ENCODE measurements around the gene LDHA.

The LDHA gene

GRCh38 chr11:18394275-18394927, at the start of gene LDHA:
Gene LDHA, plus strand, starts transcription at chr11:18394563. Its CDS starts 2,280 bp downstream, at chr11:18396843.
- peaks cover 4% of the 10 kb centered on the region for H3K27me3 Mint-ChIP-seq
- DNase-seq = peak; percentile 100
- peak within 1 kb of the TSS; percentile 96 for H3K4me3 Mint-ChIP-seq
- H3K27ac Mint-ChIP-seq = peak within 1 kb of the TSS; percentile 97
- H3K9me3 Mint-ChIP-seq = no peaks in the 10 kb centered on the region
- peaks cover 47% of the 10 kb centered on the region for H3K36me3 Mint-ChIP-seq (ENCODE audit: low read depth)
- peaks cover 75% of the 10 kb centered on the region for H3K4me1 Mint-ChIP-seq
- peak; percentile 77 for ATAC-seq

GRCh38 chr11:18347471-18348125, 46.8 kb upstream of the LDHA start:
- H3K27me3 Mint-ChIP-seq = no peaks in the 10 kb centered on the region
- DNase-seq (no peak), ATAC-seq (no peak)
- H3K4me3 Mint-ChIP-seq = no peak overlapping the region
- peaks cover 38% of the 10 kb centered on the region for H3K36me3 Mint-ChIP-seq (ENCODE audit: low read depth)
- H3K4me1 Mint-ChIP-seq = peaks cover 3% of the 10 kb centered on the region
- H3K9me3 Mint-ChIP-seq = no peaks in the 10 kb centered on the region
- no peak overlapping the region for H3K27ac Mint-ChIP-seq

DNA sequence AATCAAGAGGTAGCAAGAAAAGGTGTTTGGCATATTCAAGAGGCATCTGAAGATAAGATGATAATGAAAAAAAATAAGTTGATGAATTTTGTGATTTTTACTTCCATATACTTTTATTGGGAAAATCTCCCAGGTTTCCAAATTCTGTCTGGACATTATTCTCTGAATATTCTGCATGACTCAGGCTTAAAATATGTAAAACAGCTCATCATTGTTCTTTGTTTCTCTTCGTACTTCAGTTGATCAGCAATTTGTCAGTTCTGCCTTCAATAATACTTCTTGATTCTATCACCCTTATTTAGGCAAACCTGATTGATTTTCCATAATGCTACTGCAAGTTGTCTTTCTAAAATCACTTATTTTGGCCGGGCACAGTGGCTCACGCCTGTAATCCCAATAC, 41.8 kb upstream of the LDHA start:
- Mint-ChIP-seq H3K36me3 (ENCODE audit: low read depth) (peaks cover 43% of the 10 kb centered on the region), H3K4me3 (no peak overlapping the region), H3K27ac (no peak overlapping the region), H3K9me3 (no peaks in the 10 kb centered on the region), H3K27me3 (no peaks in the 10 kb centered on the region), H3K4me1 (peaks cover 3% of the 10 kb centered on the region)
- DNase-seq = no peak
- no peak for ATAC-seq

DNA sequence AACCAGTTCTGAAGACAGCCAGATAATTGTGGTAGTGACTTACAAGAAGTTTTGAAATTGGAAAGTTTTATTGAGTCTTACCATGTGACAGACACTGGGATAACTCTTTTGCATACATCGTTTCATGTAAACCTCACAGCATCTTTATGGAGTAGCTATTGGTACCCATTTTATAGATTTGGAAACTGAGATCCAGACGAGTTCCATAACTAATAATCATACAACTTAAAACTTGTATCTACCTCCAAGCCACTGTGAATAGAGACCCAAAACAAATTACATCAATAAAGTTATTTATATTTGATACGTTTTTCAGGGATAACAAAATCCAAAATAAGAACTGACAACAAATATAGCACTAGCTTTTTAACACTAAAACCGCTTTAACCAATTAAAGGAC, 35.7 kb upstream of the LDHA start:
- Mint-ChIP-seq H3K4me1 (no peaks in the 10 kb centered on the region), H3K27ac (no peak overlapping the region), H3K27me3 (no peaks in the 10 kb centered on the region), H3K36me3 (ENCODE audit: low read depth) (peaks cover 35% of the 10 kb centered on the region), H3K4me3 (no peak overlapping the region), H3K9me3 (no peaks in the 10 kb centered on the region)
- DNase-seq = no peak
- no peak for ATAC-seq

DNA sequence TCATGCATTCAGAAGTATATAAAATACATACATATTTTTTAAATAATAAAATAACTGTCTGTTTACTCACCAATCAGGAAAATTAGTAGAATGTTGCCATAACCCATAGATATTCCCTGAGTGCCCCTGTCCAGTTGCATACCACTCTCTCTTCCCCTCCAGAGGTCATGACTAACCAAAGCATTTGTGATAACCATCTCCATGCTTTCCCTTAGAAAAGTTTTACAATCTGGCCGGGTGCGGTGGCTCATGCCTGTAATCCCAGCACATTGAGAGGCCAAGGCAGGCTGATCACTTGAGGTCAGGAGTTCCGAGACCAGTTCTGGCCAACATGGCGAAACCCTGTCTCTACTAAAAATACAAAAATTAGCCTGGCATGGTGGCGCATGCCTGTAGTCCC, 33.2 kb upstream of the LDHA start:
- H3K4me1 Mint-ChIP-seq = no peaks in the 10 kb centered on the region
- DNase-seq = no peak
- no peaks in the 10 kb centered on the region for H3K9me3 Mint-ChIP-seq
- no peaks in the 10 kb centered on the region for H3K27me3 Mint-ChIP-seq
- ATAC-seq = no peak
- peaks cover 37% of the 10 kb centered on the region for H3K36me3 Mint-ChIP-seq (ENCODE audit: low read depth)
- H3K27ac Mint-ChIP-seq = no peak overlapping the region
- no peak overlapping the region for H3K4me3 Mint-ChIP-seq

GRCh38 chr11:18364495-18365073, 29.8 kb upstream of the LDHA start:
- Mint-ChIP-seq H3K27me3 (no peaks in the 10 kb centered on the region), H3K9me3 (no peaks in the 10 kb centered on the region), H3K4me3 (no peak overlapping the region), H3K27ac (no peak overlapping the region), H3K36me3 (ENCODE audit: low read depth) (peaks cover 37% of the 10 kb centered on the region), H3K4me1 (peaks cover 1% of the 10 kb centered on the region)
- DNase-seq (no peak), ATAC-seq (no peak)

DNA sequence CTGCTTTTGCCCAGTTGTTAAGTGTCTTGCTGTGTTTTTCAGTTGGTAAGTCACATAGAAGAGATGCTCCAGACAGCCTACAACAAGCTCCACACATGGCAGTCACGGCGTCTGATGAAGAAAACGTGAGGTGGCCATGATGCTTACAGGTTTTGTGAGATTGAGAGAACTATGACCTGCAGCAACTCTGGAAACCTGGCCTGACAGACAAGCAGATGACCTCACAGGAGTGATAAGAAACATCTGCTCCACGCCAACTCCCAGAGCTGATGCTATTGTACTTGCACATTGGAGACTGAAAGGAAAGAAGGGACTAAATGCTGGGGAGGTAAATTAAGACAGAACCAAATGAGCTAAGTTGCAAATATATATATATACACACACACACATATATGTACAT, 28.6 kb upstream of the LDHA start:
- Mint-ChIP-seq H3K4me1 (peaks cover 1% of the 10 kb centered on the region), H3K27ac (peak overlapping the region; percentile 33), H3K36me3 (ENCODE audit: low read depth) (peaks cover 37% of the 10 kb centered on the region)

DNA sequence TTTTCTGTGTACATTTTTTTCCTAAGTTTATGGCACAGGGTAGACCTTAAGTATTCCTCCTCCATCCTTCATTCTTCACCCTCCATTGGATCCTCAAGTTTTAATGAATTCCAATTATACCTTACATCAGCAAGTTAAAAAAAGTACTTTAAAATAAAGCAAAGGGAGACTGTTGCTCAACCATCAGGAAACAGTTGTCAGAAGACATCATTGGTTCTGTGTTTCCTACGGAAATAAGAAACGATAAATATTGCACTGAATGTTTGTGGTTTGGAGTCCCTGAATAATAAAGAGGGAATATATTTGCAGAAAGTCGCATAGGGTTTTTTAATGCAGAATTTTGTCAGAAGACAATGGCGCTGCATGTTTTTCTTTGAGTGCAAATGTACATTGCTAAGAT, 28.1 kb upstream of the LDHA start:
- H3K27me3 Mint-ChIP-seq = no peaks in the 10 kb centered on the region
- ATAC-seq (no peak), DNase-seq (no peak)
- no peak overlapping the region for H3K4me3 Mint-ChIP-seq
- H3K4me1 Mint-ChIP-seq = peaks cover 1% of the 10 kb centered on the region
- H3K36me3 Mint-ChIP-seq (ENCODE audit: low read depth) = peaks cover 35% of the 10 kb centered on the region
- no peak overlapping the region for H3K27ac Mint-ChIP-seq
- H3K9me3 Mint-ChIP-seq = no peaks in the 10 kb centered on the region

More for the DNA sequence above, 28.6 kb upstream of the LDHA start:
- DNase-seq = no peak
- Mint-ChIP-seq H3K27me3 (no peaks in the 10 kb centered on the region), H3K9me3 (no peaks in the 10 kb centered on the region), H3K4me3 (no peak overlapping the region)
- no peak for ATAC-seq

- DNase-seq (no peak), ATAC-seq (no peak)
- Mint-ChIP-seq H3K36me3 (ENCODE audit: low read depth) (peaks cover 33% of the 10 kb centered on the region), H3K9me3 (no peaks in the 10 kb centered on the region), H3K27me3 (no peaks in the 10 kb centered on the region), H3K27ac (no peak overlapping the region), H3K4me1 (peaks cover 1% of the 10 kb centered on the region), H3K4me3 (no peak overlapping the region)
These were observed 26.9 kb upstream of the LDHA start for GRCh38 chr11:18367431-18367830.

DNA sequence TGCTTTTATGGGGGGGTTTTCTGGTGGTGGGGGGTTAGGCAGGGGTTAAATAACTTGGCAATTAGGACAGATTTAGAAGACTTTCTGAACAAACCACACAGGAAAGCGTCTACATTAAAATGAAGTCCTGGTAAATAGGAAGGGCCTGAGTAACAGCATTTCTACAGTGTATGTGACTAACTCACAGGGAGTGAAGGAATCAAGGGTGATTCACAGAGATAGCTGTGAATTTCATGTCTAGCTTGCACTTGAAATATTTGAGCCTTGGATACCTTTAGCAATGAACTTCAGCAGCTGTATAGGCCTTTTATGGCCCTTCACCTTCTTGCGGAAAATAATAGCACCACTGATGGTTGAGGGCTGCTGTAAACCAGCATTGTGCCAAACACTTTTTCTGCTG, 26.1 kb upstream of the LDHA start:
- no peak for DNase-seq
- peak overlapping the region; percentile 24 for H3K27ac Mint-ChIP-seq
- H3K36me3 Mint-ChIP-seq (ENCODE audit: low read depth) = peaks cover 33% of the 10 kb centered on the region
- peaks cover 1% of the 10 kb centered on the region for H3K4me1 Mint-ChIP-seq
- no peak for ATAC-seq
- no peaks in the 10 kb centered on the region for H3K9me3 Mint-ChIP-seq
- no peak overlapping the region for H3K4me3 Mint-ChIP-seq
- no peaks in the 10 kb centered on the region for H3K27me3 Mint-ChIP-seq

- DNase-seq = no peak
- Mint-ChIP-seq H3K4me1 (peaks cover 1% of the 10 kb centered on the region), H3K36me3 (ENCODE audit: low read depth) (peaks cover 24% of the 10 kb centered on the region), H3K4me3 (no peak overlapping the region), H3K27me3 (no peaks in the 10 kb centered on the region), H3K9me3 (no peaks in the 10 kb centered on the region), H3K27ac (no peak overlapping the region)
- no peak for ATAC-seq
These were observed 25.0 kb upstream of the LDHA start for GRCh38 chr11:18369398-18369797.

- H3K36me3 Mint-ChIP-seq (ENCODE audit: low read depth) = peaks cover 13% of the 10 kb centered on the region
- ATAC-seq (no peak), DNase-seq (no peak)
- H3K4me1 Mint-ChIP-seq = peaks cover 1% of the 10 kb centered on the region
- H3K27ac Mint-ChIP-seq = no peak overlapping the region
- H3K9me3 Mint-ChIP-seq = no peaks in the 10 kb centered on the region
- no peak overlapping the region for H3K4me3 Mint-ChIP-seq
- no peaks in the 10 kb centered on the region for H3K27me3 Mint-ChIP-seq
These were observed 23.1 kb upstream of the LDHA start for GRCh38 chr11:18371279-18371678.

GRCh38 chr11:18372201-18372600, 22.2 kb upstream of the LDHA start:
- no peaks in the 10 kb centered on the region for H3K27me3 Mint-ChIP-seq
- DNase-seq = no peak
- no peaks in the 10 kb centered on the region for H3K9me3 Mint-ChIP-seq
- ATAC-seq = no peak
- no peak overlapping the region for H3K27ac Mint-ChIP-seq
- peaks cover 1% of the 10 kb centered on the region for H3K4me1 Mint-ChIP-seq
- H3K36me3 Mint-ChIP-seq (ENCODE audit: low read depth) = peaks cover 6% of the 10 kb centered on the region
- H3K4me3 Mint-ChIP-seq = no peak overlapping the region

GRCh38 chr11:18374956-18375355, 19.4 kb upstream of the LDHA start:
- DNase-seq (no peak), ATAC-seq (no peak)
- Mint-ChIP-seq H3K27ac (no peak overlapping the region), H3K9me3 (no peaks in the 10 kb centered on the region), H3K27me3 (no peaks in the 10 kb centered on the region), H3K4me1 (no peaks in the 10 kb centered on the region), H3K4me3 (no peak overlapping the region), H3K36me3 (ENCODE audit: low read depth) (no peaks in the 10 kb centered on the region)

DNA sequence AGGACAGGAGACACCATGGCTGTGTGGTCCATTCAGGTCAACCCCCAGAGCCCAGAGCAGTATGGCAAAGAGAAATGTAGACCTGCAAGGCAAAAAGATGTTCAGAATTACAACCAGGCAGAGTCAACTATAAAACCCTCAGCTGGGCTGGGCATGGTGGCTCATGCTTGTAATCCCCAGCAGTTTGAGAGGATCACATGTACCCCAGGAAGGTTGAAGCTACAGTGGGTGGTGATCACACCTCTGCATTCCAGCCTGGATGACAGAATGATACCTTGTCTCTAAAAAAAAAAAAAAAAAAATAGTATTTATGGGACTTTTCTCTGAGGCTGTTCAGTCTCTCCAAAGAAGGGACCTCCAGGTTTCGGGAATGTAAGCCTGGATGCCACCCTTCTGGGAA, 18.4 kb upstream of the LDHA start:
- Mint-ChIP-seq H3K27me3 (no peaks in the 10 kb centered on the region), H3K4me1 (no peaks in the 10 kb centered on the region), H3K9me3 (no peaks in the 10 kb centered on the region), H3K4me3 (no peak overlapping the region), H3K27ac (no peak overlapping the region), H3K36me3 (ENCODE audit: low read depth) (no peaks in the 10 kb centered on the region)
- ATAC-seq (no peak), DNase-seq (no peak)

All from activated naive CD8-positive, alpha-beta T cell treated with anti-CD3 and anti-CD28 coated beads, Interleukin-2, amount 50 U/mL, for 24 hours (primary cell).